ENCODE data around the gene SH2D7. TPM values are rescaled to one million over a fixed set of nuclear protein-coding genes. Genes with fewer than 3 reads are reported as not detected.

The SH2D7 gene
- total RNA-seq, 1 experiment from 2014 or later = not detected

GRCh38 chr15:78139578-78139977 lies 47.2 kb downstream of the SH2D7 start:
- Histone ChIP-seq H3K4me3 (ENCODE audit: low read depth in 2 of 2, low read length in 2 of 2) (no peak overlapping the region), H3K4me1 (ENCODE audit: control insufficient read depth, insufficient read depth, low read length) (no peaks in the 10 kb centered on the region), H3K27me3 (ENCODE audit: control insufficient read depth, insufficient read depth, low read length) (no peaks in the 10 kb centered on the region), H3K9me3 (ENCODE audit: control insufficient read depth, insufficient read depth, low read depth, low read length) (no peaks in the 10 kb centered on the region), H3K36me3 (ENCODE audit: control insufficient read depth, insufficient read depth, low read length) (no peaks in the 10 kb centered on the region), H3K27ac (ENCODE audit: low read length) (no peak overlapping the region)
- no TSS peak for BruUV-seq (replicated peaks)
- TF ChIP-seq POLR2AphosphoS5 (IDR thresholded peaks at IDR 0.05; ENCODE audit: low read depth, low read length) (no peak), REST (IDR thresholded peaks at IDR 0.05; ENCODE audit: insufficient read depth in 1 of 2, low read depth in 2 of 2, low read length in 1 of 2) (no peak), TCF7L2 (IDR thresholded peaks at IDR 0.05; ENCODE audit: low read depth, low read length) (no peak), SIN3A (IDR thresholded peaks at IDR 0.05; ENCODE audit: borderline replicate concordance, insufficient read depth, low read depth, low read length) (no peak)
- TF ChIP-seq, protein P1, sequence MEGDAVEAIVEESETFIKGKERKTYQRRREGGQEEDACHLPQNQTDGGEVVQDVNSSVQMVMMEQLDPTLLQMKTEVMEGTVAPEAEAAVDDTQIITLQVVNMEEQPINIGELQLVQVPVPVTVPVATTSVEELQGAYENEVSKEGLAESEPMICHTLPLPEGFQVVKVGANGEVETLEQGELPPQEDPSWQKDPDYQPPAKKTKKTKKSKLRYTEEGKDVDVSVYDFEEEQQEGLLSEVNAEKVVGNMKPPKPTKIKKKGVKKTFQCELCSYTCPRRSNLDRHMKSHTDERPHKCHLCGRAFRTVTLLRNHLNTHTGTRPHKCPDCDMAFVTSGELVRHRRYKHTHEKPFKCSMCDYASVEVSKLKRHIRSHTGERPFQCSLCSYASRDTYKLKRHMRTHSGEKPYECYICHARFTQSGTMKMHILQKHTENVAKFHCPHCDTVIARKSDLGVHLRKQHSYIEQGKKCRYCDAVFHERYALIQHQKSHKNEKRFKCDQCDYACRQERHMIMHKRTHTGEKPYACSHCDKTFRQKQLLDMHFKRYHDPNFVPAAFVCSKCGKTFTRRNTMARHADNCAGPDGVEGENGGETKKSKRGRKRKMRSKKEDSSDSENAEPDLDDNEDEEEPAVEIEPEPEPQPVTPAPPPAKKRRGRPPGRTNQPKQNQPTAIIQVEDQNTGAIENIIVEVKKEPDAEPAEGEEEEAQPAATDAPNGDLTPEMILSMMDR (IDR thresholded peaks at IDR 0.05) = no peak
- ChIA-PET POLR2A (no interaction called here), CTCF (no interaction called here)
- ATAC-seq (no peak), DNase-seq (ENCODE audit: low read depth, low spot score) (no peak)
- in situ Hi-C loops (cut with HindIII; ENCODE audit: low pct_unique_long_range_greater_than_20kb, low sequenced_read_pairs) = loop anchor here (25.0 kb wide), 1 partner anchor 123 kb away; the partner anchor contains the start of gene DNAJA4
- intact Hi-C loops (cut with micrococcal nuclease; ENCODE audit: unreplicated experiment) = no loop called here

GRCh38 chr15:78140292-78140691 lies 47.9 kb downstream of the SH2D7 start:
- no TSS peak for BruUV-seq (replicated peaks)
- ATAC-seq (0 out of 2 replicates have a peak, but pooled peaks have one; percentile 30), DNase-seq (ENCODE audit: low read depth, low spot score) (no peak)
- Histone ChIP-seq H3K4me1 (ENCODE audit: control insufficient read depth, insufficient read depth, low read length) (no peaks in the 10 kb centered on the region), H3K27me3 (ENCODE audit: control insufficient read depth, insufficient read depth, low read length) (no peaks in the 10 kb centered on the region), H3K9me3 (ENCODE audit: control insufficient read depth, insufficient read depth, low read depth, low read length) (no peaks in the 10 kb centered on the region), H3K27ac (ENCODE audit: low read length) (no peak overlapping the region), H3K4me3 (ENCODE audit: low read depth in 2 of 2, low read length in 2 of 2) (no peak overlapping the region), H3K36me3 (ENCODE audit: control insufficient read depth, insufficient read depth, low read length) (no peaks in the 10 kb centered on the region)
- ChIA-PET CTCF (no interaction called here), POLR2A (no interaction called here)
- in situ Hi-C loops (cut with HindIII; ENCODE audit: low pct_unique_long_range_greater_than_20kb, low sequenced_read_pairs) = loop anchor here (25.0 kb wide), 1 partner anchor 122 kb away; the partner anchor contains the start of gene DNAJA4
- no peak for TF ChIP-seq POLR2AphosphoS5 (IDR thresholded peaks at IDR 0.05; ENCODE audit: low read depth, low read length)
- no peak for TF ChIP-seq REST (IDR thresholded peaks at IDR 0.05; ENCODE audit: insufficient read depth in 1 of 2, low read depth in 2 of 2, low read length in 1 of 2)
- TF ChIP-seq, protein P1 (IDR thresholded peaks at IDR 0.05) = no peak
- TF ChIP-seq SIN3A (IDR thresholded peaks at IDR 0.05; ENCODE audit: borderline replicate concordance, insufficient read depth, low read depth, low read length) = no peak
- no peak for TF ChIP-seq TCF7L2 (IDR thresholded peaks at IDR 0.05; ENCODE audit: low read depth, low read length)
- intact Hi-C loops (cut with micrococcal nuclease; ENCODE audit: unreplicated experiment) = no loop called here

Data from Panc1 (cell line).